H1 (cell line): ENCODE data around the gene KIF27.

Experiments
- ASH2L ChIP-seq: fragments of 200-600, 300-600 bp; sonication (generic); IDR thresholded peaks from one replicate; pipeline ENCODE4 v1.7.1; 2017; ENCODE audit warnings: low read length
- NANOG ChIP-seq: IDR thresholded peaks from 2 replicates; pipeline ENCODE4 v1.6.1; 2011; ENCODE audit warnings: low read length, low read depth, mild to moderate bottlenecking, inconsistent platforms; ENCODE audit not compliant: insufficient read depth, poor library complexity, severe bottlenecking
- POLR2AphosphoS5 ChIP-seq: IDR thresholded peaks from 2 replicates; pipeline ENCODE4 v1.6.1; 2011; ENCODE audit warnings: low read depth, low read length
- TAF1 ChIP-seq: IDR thresholded peaks from 2 replicates; pipeline ENCODE4 v1.6.1; 2011; ENCODE audit warnings: mild to moderate bottlenecking, low read depth, low read length
- TCF12 ChIP-seq: IDR thresholded peaks from 2 replicates; pipeline ENCODE4 v1.6.1; 2011; ENCODE audit warnings: low read depth, mild to moderate bottlenecking, low read length
- YY1 ChIP-seq: IDR thresholded peaks from 2 replicates; pipeline ENCODE4 v1.6.1; 2011; ENCODE audit warnings: low read depth, mild to moderate bottlenecking, low read length
- TF ChIP-seq, protein P1 (sequence below), 3 experiments: IDR thresholded peaks; 1 replicate in 2 of 3; 2 replicates in 1 of 3; pipeline versions ENCODE4 v1.5.1 to v1.6.1; 2011; ENCODE audit warnings: low read length in 3 of 3, mild to moderate bottlenecking in 3 of 3, inconsistent platforms in 2 of 3, low read depth in 1 of 3, moderate library complexity in 1 of 3; ENCODE audit not compliant: insufficient read depth in 1 of 3; ENCODE audit errors: control extremely low read depth in 1 of 3
- TF ChIP-seq, protein P2 (sequence below): IDR thresholded peaks from 2 replicates; pipeline ENCODE4 v1.6.1; 2012; ENCODE audit warnings: inconsistent platforms
- TF ChIP-seq, protein P3 (sequence below): IDR thresholded peaks from 2 replicates; pipeline ENCODE4 v1.6.1; 2011; ENCODE audit warnings: low read length, improper control_type of control experiment

DNA sequence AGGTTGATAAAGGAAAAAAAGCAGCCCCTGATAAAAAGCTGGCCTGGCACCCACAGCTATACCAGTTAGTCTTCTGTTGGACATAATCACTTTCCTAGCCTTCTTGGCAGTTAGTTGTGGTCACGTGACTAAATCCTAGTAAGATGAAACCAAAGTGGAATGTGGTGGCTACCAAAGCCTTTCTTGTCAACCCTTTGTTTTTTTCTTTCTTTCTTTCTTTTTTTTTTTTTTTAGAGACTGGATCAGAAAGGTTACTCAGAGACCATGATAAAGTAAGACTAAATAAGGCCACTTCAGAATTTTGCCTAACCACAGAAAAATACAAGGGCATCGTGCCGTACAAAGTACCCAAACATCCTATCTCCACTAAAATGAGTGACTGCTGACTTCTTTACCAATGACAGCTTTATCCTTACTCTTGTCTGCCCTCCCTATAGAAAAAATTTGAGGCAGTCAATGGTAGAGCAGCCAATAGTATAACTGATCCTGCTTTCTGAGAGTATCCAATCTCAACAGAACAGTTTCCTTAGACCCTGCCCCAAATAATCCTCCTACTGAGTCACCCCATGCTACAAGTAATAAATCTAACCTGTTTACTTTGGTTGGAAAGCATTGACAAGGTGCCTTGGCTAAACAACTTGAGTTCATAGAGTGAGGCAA, 14.2 kb upstream of the KIF27 start:
- TF ChIP-seq, protein P1, sequence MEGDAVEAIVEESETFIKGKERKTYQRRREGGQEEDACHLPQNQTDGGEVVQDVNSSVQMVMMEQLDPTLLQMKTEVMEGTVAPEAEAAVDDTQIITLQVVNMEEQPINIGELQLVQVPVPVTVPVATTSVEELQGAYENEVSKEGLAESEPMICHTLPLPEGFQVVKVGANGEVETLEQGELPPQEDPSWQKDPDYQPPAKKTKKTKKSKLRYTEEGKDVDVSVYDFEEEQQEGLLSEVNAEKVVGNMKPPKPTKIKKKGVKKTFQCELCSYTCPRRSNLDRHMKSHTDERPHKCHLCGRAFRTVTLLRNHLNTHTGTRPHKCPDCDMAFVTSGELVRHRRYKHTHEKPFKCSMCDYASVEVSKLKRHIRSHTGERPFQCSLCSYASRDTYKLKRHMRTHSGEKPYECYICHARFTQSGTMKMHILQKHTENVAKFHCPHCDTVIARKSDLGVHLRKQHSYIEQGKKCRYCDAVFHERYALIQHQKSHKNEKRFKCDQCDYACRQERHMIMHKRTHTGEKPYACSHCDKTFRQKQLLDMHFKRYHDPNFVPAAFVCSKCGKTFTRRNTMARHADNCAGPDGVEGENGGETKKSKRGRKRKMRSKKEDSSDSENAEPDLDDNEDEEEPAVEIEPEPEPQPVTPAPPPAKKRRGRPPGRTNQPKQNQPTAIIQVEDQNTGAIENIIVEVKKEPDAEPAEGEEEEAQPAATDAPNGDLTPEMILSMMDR (IDR thresholded peaks at IDR 0.05; ENCODE audit: control extremely low read depth in 1 of 3, insufficient read depth in 1 of 3, low read depth in 1 of 3, low read length in 3 of 3) = no peak
- TF ChIP-seq YY1 (no peak), POLR2AphosphoS5 (no peak), ASH2L (no peak), TCF12 (no peak), TAF1 (no peak), NANOG (no peak)
- TF ChIP-seq, protein P2, sequence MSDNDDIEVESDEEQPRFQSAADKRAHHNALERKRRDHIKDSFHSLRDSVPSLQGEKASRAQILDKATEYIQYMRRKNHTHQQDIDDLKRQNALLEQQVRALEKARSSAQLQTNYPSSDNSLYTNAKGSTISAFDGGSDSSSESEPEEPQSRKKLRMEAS = no peak
- TF ChIP-seq, protein P3, sequence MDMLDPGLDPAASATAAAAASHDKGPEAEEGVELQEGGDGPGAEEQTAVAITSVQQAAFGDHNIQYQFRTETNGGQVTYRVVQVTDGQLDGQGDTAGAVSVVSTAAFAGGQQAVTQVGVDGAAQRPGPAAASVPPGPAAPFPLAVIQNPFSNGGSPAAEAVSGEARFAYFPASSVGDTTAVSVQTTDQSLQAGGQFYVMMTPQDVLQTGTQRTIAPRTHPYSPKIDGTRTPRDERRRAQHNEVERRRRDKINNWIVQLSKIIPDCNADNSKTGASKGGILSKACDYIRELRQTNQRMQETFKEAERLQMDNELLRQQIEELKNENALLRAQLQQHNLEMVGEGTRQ = peak; percentile 74
